Thymus (tissue), 11 donors: ENCODE measurements around the gene PTPRCAP. TPM values are rescaled to one million over a fixed set of nuclear protein-coding genes. Genes with fewer than 3 reads are reported as not detected.
"Not testable (repeated sequence)": the region's sequence is repeated elsewhere in the genome, so short reads cannot be mapped to it uniquely, and the experiment has no call there.

Source experiments
- DNase-seq, 9 donors: peaks; one replicate each; pipeline ENCODE4 v3.0.0-alpha.2; 2013; ENCODE audit warnings: low spot score in 9 of 9, low read depth in 6 of 9, missing footprints in 1 of 9
- H3K27ac ChIP-seq, 2 donors: one replicate each; pipeline ENCODE4 v1.5.1; 2013; ENCODE audit warnings: control low read depth in 1 of 2, low read depth in 1 of 2, low read length in 1 of 2, mild to moderate bottlenecking in 1 of 2, moderate library complexity in 1 of 2
- H3K27me3 ChIP-seq, 2 donors: one replicate each; pipeline ENCODE4 v1.5.1; 2013; ENCODE audit warnings: low read length in 1 of 2; ENCODE audit not compliant: control insufficient read depth in 2 of 2, insufficient read depth in 1 of 2
- H3K36me3 ChIP-seq, 2 donors: one replicate each; pipeline ENCODE4 v1.5.1; 2013; ENCODE audit warnings: low read length in 1 of 2, mild to moderate bottlenecking in 1 of 2, moderate library complexity in 1 of 2; ENCODE audit not compliant: control insufficient read depth in 2 of 2, insufficient read depth in 2 of 2
- H3K4me1 ChIP-seq, 2 donors: one replicate each; pipeline ENCODE4 v1.5.1; 2013; ENCODE audit warnings: low read length in 2 of 2; ENCODE audit not compliant: control insufficient read depth in 2 of 2, insufficient read depth in 2 of 2
- H3K4me3 ChIP-seq, 2 donors: one replicate each; pipeline ENCODE4 v1.5.1; 2013; ENCODE audit warnings: low read length in 2 of 2, control low read depth in 1 of 2, mild to moderate bottlenecking in 1 of 2
- H3K9me3 ChIP-seq, 2 donors: one replicate each; pipeline ENCODE4 v1.5.1; 2013; ENCODE audit warnings: low read length in 1 of 2, mild to moderate bottlenecking in 1 of 2; ENCODE audit not compliant: control insufficient read depth in 2 of 2, insufficient read depth in 1 of 2
- WGBS: extraction: QIAGEN DNeasy Blood & Tissue Kit; methylation state at CpG from one replicate; pipeline ENCODE4 v1.1.7; 2013; 5-methylcytosine and 5-hydroxymethylcytosine counted together
- polyA plus RNA-seq: library from polyadenylated mRNA; stranded (reverse); fragments of 200-250 nt; gene quantifications from one replicate; pipeline ENCODE4 v1.2.3, GENCODE V29; 2013
- total RNA-seq: library from RNA; stranded (reverse); fragments of 120-200 nt; gene quantifications from one replicate; pipeline ENCODE4 v1.2.4, GENCODE V29; 2013
- donor health status: healthy.

PTPRCAP gene
- total and polyA plus RNA-seq, 2 donors, result 151 to 198 TPM

GRCh38 chr11:67405196-67405567 is 32.3 kb downstream of the PTPRCAP start:
- peak overlapping the region; percentile 93 to 98 for H3K27ac ChIP-seq
- H3K4me1 ChIP-seq, result peaks cover 70 to 90% of the 10 kb centered on the region in 2 donors
- no peaks in the 10 kb centered on the region for H3K27me3 ChIP-seq
- peaks cover 36 to 55% of the 10 kb centered on the region in 2 donors for H3K36me3 ChIP-seq
- peak overlapping the region; percentile 87 to 89 for H3K4me3 ChIP-seq
- DNase-seq, result no peak
- peaks cover 0 to 5% of the 10 kb centered on the region in 2 donors for H3K9me3 ChIP-seq
- 94% methylated on average over 6 of the region's 6 CpGs for WGBS

GRCh38 chr11:67404515-67405195 is 32.8 kb downstream of the PTPRCAP start:
- peak in 1 of 9 donors; percentile 67 for DNase-seq
- peak overlapping the region; percentile 87 to 89 for H3K4me3 ChIP-seq
- no peaks in the 10 kb centered on the region for H3K27me3 ChIP-seq
- peaks cover 0 to 5% of the 10 kb centered on the region in 2 donors for H3K9me3 ChIP-seq
- 44% methylated on average over 13 of the region's 13 CpGs for WGBS
- H3K36me3 ChIP-seq, result peaks cover 35 to 53% of the 10 kb centered on the region in 2 donors
- peaks cover 67 to 89% of the 10 kb centered on the region in 2 donors for H3K4me1 ChIP-seq
- H3K27ac ChIP-seq, result peak overlapping the region; percentile 93 to 98

GRCh38 chr11:67403085-67403484 is 34.4 kb downstream of the PTPRCAP start:
- Histone ChIP-seq H3K36me3 (peaks cover 48 to 62% of the 10 kb centered on the region in 2 donors), H3K4me1 (peaks cover 54 to 82% of the 10 kb centered on the region in 2 donors), H3K4me3 (peak overlapping the region in 1 of 2 donors; percentile 87), H3K27ac (peak overlapping the region; percentile 93 to 98)
- H3K27me3 ChIP-seq, H3K9me3 ChIP-seq: not testable (repeated sequence)
- DNase-seq, result peak in 1 of 9 donors; percentile 36
- 95% methylated on average over 9 of the region's 9 CpGs for WGBS

GRCh38 chr11:67402192-67402839 is 35.2 kb downstream of the PTPRCAP start:
- not testable (repeated sequence) for DNase-seq, H3K27me3 ChIP-seq, H3K9me3 ChIP-seq
- Histone ChIP-seq H3K27ac (peak overlapping the region; percentile 98), H3K4me3 (peak overlapping the region; percentile 35 to 84), H3K36me3 (peaks cover 50 to 62% of the 10 kb centered on the region in 2 donors), H3K4me1 (peaks cover 46 to 82% of the 10 kb centered on the region in 2 donors)
- WGBS, result 63% methylated on average over 19 of the region's 19 CpGs

GRCh38 chr11:67401495-67402191 is 35.8 kb downstream of the PTPRCAP start, which contains the start of gene PPP1CA:
TSS of gene PPP1CA (minus strand) at chr11:67401858. CDS start at chr11:67401782, 76 bp downstream.
- no peaks in the 10 kb centered on the region for H3K27me3 ChIP-seq
- peak in 7 of 9 donors; percentile 67 to 94 (median 82) for DNase-seq
- WGBS, result under 1% methylated on average over 73 of the region's 73 CpGs
- H3K4me1 ChIP-seq, result peaks cover 39 to 82% of the 10 kb centered on the region in 2 donors
- H3K4me3 ChIP-seq, result peak within 1 kb of the TSS; percentile 61 to 84
- peak within 1 kb of the TSS; percentile 98 for H3K27ac ChIP-seq
- peaks cover 0 to 5% of the 10 kb centered on the region in 2 donors for H3K9me3 ChIP-seq
- H3K36me3 ChIP-seq, result peaks cover 51 to 62% of the 10 kb centered on the region in 2 donors

GRCh38 chr11:67400942-67401494 is 36.5 kb downstream of the PTPRCAP start:
- Histone ChIP-seq H3K36me3 (peaks cover 51 to 62% of the 10 kb centered on the region in 2 donors), H3K4me3 (peak overlapping the region; percentile 61 to 84), H3K27me3 (no peaks in the 10 kb centered on the region), H3K4me1 (peaks cover 33 to 82% of the 10 kb centered on the region in 2 donors), H3K27ac (peak overlapping the region; percentile 26 to 86), H3K9me3 (peaks cover 0 to 5% of the 10 kb centered on the region in 2 donors)
- DNase-seq, result no peak
- WGBS, result 7% methylated on average over 27 of the region's 27 CpGs

- Histone ChIP-seq H3K9me3 (peaks cover 0 to 5% of the 10 kb centered on the region in 2 donors), H3K36me3 (peaks cover 51 to 62% of the 10 kb centered on the region in 2 donors), H3K27ac (peak overlapping the region; percentile 26 to 86), H3K27me3 (no peaks in the 10 kb centered on the region), H3K4me1 (peaks cover 27 to 77% of the 10 kb centered on the region in 2 donors), H3K4me3 (peak overlapping the region; percentile 61 to 84)
- DNase-seq, result no peak
- 75% methylated on average over 23 of the region's 23 CpGs for WGBS
Observed at GRCh38 chr11:67400251-67400941, 37.1 kb downstream of the PTPRCAP start.
